ENCODE results near the gene FMNL3.

FMNL3 gene

GRCh38 chr12:49655595-49656236, 51.5 kb downstream of the FMNL3 start:
- no peaks in the 10 kb centered on the region for H3K27me3 ChIP-seq (replicated peaks; ENCODE audit: control insufficient read depth, insufficient read depth, low read length, poor library complexity, severe bottlenecking)
- H3K27ac ChIP-seq (ENCODE audit: insufficient read depth, low read length, poor library complexity, severe bottlenecking): no peak overlapping the region
- no peaks in the 10 kb centered on the region for H3K9me3 ChIP-seq (ENCODE audit: control insufficient read depth, low read length)
- H3K36me3 ChIP-seq (ENCODE audit: control insufficient read depth, insufficient read depth, low read length): peaks cover 33% of the 10 kb centered on the region
- DNase-seq: no peak
- H3K4me3 ChIP-seq (ENCODE audit: insufficient read depth, low read depth, low read length, poor library complexity, severe bottlenecking): no peak overlapping the region
- H3K4me1 ChIP-seq (ENCODE audit: control insufficient read depth, insufficient read depth, low read length, poor library complexity, severe bottlenecking): peaks cover 4% of the 10 kb centered on the region

- Histone ChIP-seq H3K36me3 (ENCODE audit: control insufficient read depth, insufficient read depth, low read length) (peaks cover 33% of the 10 kb centered on the region), H3K27ac (ENCODE audit: insufficient read depth, low read length, poor library complexity, severe bottlenecking) (no peak overlapping the region), H3K4me3 (ENCODE audit: insufficient read depth, low read depth, low read length, poor library complexity, severe bottlenecking) (no peak overlapping the region), H3K4me1 (ENCODE audit: control insufficient read depth, insufficient read depth, low read length, poor library complexity, severe bottlenecking) (no peaks in the 10 kb centered on the region), H3K27me3 (replicated peaks; ENCODE audit: control insufficient read depth, insufficient read depth, low read length, poor library complexity, severe bottlenecking) (no peaks in the 10 kb centered on the region), H3K9me3 (ENCODE audit: control insufficient read depth, low read length) (no peaks in the 10 kb centered on the region)
- no peak for DNase-seq
These were observed 52.5 kb downstream of the FMNL3 start for GRCh38 chr12:49654715-49655114.

GRCh38 chr12:49652921-49653520, 54.2 kb downstream of the FMNL3 start:
- no peaks in the 10 kb centered on the region for H3K9me3 ChIP-seq (ENCODE audit: control insufficient read depth, low read length)
- peaks cover 42% of the 10 kb centered on the region for H3K36me3 ChIP-seq (ENCODE audit: control insufficient read depth, insufficient read depth, low read length)
- no peak overlapping the region for H3K27ac ChIP-seq (ENCODE audit: insufficient read depth, low read length, poor library complexity, severe bottlenecking)
- no peak overlapping the region for H3K4me3 ChIP-seq (ENCODE audit: insufficient read depth, low read depth, low read length, poor library complexity, severe bottlenecking)
- H3K27me3 ChIP-seq (replicated peaks; ENCODE audit: control insufficient read depth, insufficient read depth, low read length, poor library complexity, severe bottlenecking): no peaks in the 10 kb centered on the region
- H3K4me1 ChIP-seq (ENCODE audit: control insufficient read depth, insufficient read depth, low read length, poor library complexity, severe bottlenecking): no peaks in the 10 kb centered on the region
- DNase-seq: no peak

- H3K4me1 ChIP-seq (ENCODE audit: control insufficient read depth, insufficient read depth, low read length, poor library complexity, severe bottlenecking): no peaks in the 10 kb centered on the region
- peaks cover 51% of the 10 kb centered on the region for H3K36me3 ChIP-seq (ENCODE audit: control insufficient read depth, insufficient read depth, low read length)
- no peaks in the 10 kb centered on the region for H3K27me3 ChIP-seq (replicated peaks; ENCODE audit: control insufficient read depth, insufficient read depth, low read length, poor library complexity, severe bottlenecking)
- no peak for DNase-seq
- no peak overlapping the region for H3K4me3 ChIP-seq (ENCODE audit: insufficient read depth, low read depth, low read length, poor library complexity, severe bottlenecking)
- no peak overlapping the region for H3K27ac ChIP-seq (ENCODE audit: insufficient read depth, low read length, poor library complexity, severe bottlenecking)
- no peaks in the 10 kb centered on the region for H3K9me3 ChIP-seq (ENCODE audit: control insufficient read depth, low read length)
These were observed 55.4 kb downstream of the FMNL3 start for GRCh38 chr12:49651855-49652254.

GRCh38 chr12:49649892-49650291, 57.3 kb downstream of the FMNL3 start:
- no peak overlapping the region for H3K27ac ChIP-seq (ENCODE audit: insufficient read depth, low read length, poor library complexity, severe bottlenecking)
- no peaks in the 10 kb centered on the region for H3K9me3 ChIP-seq (ENCODE audit: control insufficient read depth, low read length)
- no peaks in the 10 kb centered on the region for H3K27me3 ChIP-seq (replicated peaks; ENCODE audit: control insufficient read depth, insufficient read depth, low read length, poor library complexity, severe bottlenecking)
- no peak overlapping the region for H3K4me3 ChIP-seq (ENCODE audit: insufficient read depth, low read depth, low read length, poor library complexity, severe bottlenecking)
- H3K36me3 ChIP-seq (ENCODE audit: control insufficient read depth, insufficient read depth, low read length): peaks cover 54% of the 10 kb centered on the region
- peaks cover 4% of the 10 kb centered on the region for H3K4me1 ChIP-seq (ENCODE audit: control insufficient read depth, insufficient read depth, low read length, poor library complexity, severe bottlenecking)
- DNase-seq: no peak

- H3K4me1 ChIP-seq (ENCODE audit: control insufficient read depth, insufficient read depth, low read length, poor library complexity, severe bottlenecking): peaks cover 7% of the 10 kb centered on the region
- DNase-seq: no peak
- H3K36me3 ChIP-seq (ENCODE audit: control insufficient read depth, insufficient read depth, low read length): peaks cover 54% of the 10 kb centered on the region
- H3K27me3 ChIP-seq (replicated peaks; ENCODE audit: control insufficient read depth, insufficient read depth, low read length, poor library complexity, severe bottlenecking): no peaks in the 10 kb centered on the region
- H3K9me3 ChIP-seq (ENCODE audit: control insufficient read depth, low read length): no peaks in the 10 kb centered on the region
- H3K27ac ChIP-seq (ENCODE audit: insufficient read depth, low read length, poor library complexity, severe bottlenecking): no peak overlapping the region
- H3K4me3 ChIP-seq (ENCODE audit: insufficient read depth, low read depth, low read length, poor library complexity, severe bottlenecking): no peak overlapping the region
These were observed 57.8 kb downstream of the FMNL3 start for GRCh38 chr12:49649445-49649844.

GRCh38 chr12:49648712-49649003, 58.5 kb downstream of the FMNL3 start:
- Histone ChIP-seq H3K4me1 (ENCODE audit: control insufficient read depth, insufficient read depth, low read length, poor library complexity, severe bottlenecking) (peaks cover 7% of the 10 kb centered on the region), H3K27ac (ENCODE audit: insufficient read depth, low read length, poor library complexity, severe bottlenecking) (no peak overlapping the region), H3K36me3 (ENCODE audit: control insufficient read depth, insufficient read depth, low read length) (peaks cover 49% of the 10 kb centered on the region), H3K4me3 (ENCODE audit: insufficient read depth, low read depth, low read length, poor library complexity, severe bottlenecking) (no peak overlapping the region), H3K27me3 (replicated peaks; ENCODE audit: control insufficient read depth, insufficient read depth, low read length, poor library complexity, severe bottlenecking) (no peaks in the 10 kb centered on the region), H3K9me3 (ENCODE audit: control insufficient read depth, low read length) (no peaks in the 10 kb centered on the region)
- DNase-seq: no peak

GRCh38 chr12:49647827-49648711, 59.1 kb downstream of the FMNL3 start:
- no peak overlapping the region for H3K4me3 ChIP-seq (ENCODE audit: insufficient read depth, low read depth, low read length, poor library complexity, severe bottlenecking)
- H3K27ac ChIP-seq (ENCODE audit: insufficient read depth, low read length, poor library complexity, severe bottlenecking): no peak overlapping the region
- no peaks in the 10 kb centered on the region for H3K9me3 ChIP-seq (ENCODE audit: control insufficient read depth, low read length)
- DNase-seq: no peak
- peaks cover 48% of the 10 kb centered on the region for H3K36me3 ChIP-seq (ENCODE audit: control insufficient read depth, insufficient read depth, low read length)
- H3K4me1 ChIP-seq (ENCODE audit: control insufficient read depth, insufficient read depth, low read length, poor library complexity, severe bottlenecking): peaks cover 7% of the 10 kb centered on the region
- no peaks in the 10 kb centered on the region for H3K27me3 ChIP-seq (replicated peaks; ENCODE audit: control insufficient read depth, insufficient read depth, low read length, poor library complexity, severe bottlenecking)

GRCh38 chr12:49646871-49647654, 60.1 kb downstream of the FMNL3 start:
- Histone ChIP-seq H3K4me1 (ENCODE audit: control insufficient read depth, insufficient read depth, low read length, poor library complexity, severe bottlenecking) (peaks cover 7% of the 10 kb centered on the region), H3K27ac (ENCODE audit: insufficient read depth, low read length, poor library complexity, severe bottlenecking) (no peak overlapping the region), H3K9me3 (ENCODE audit: control insufficient read depth, low read length) (no peaks in the 10 kb centered on the region), H3K36me3 (ENCODE audit: control insufficient read depth, insufficient read depth, low read length) (peaks cover 51% of the 10 kb centered on the region), H3K4me3 (ENCODE audit: insufficient read depth, low read depth, low read length, poor library complexity, severe bottlenecking) (no peak overlapping the region), H3K27me3 (replicated peaks; ENCODE audit: control insufficient read depth, insufficient read depth, low read length, poor library complexity, severe bottlenecking) (no peaks in the 10 kb centered on the region)
- no peak for DNase-seq
